MCF 10A (cell line): ENCODE data around the gene ADAM12. TPM values are rescaled to one million over a fixed set of nuclear protein-coding genes. Genes with fewer than 3 reads are reported as not detected.

ENCODE experiments used
- BruUV-seq: library from RNA; stranded (reverse); fragments of 400-500 nt; replicated peaks from 2 replicates; lab custom pipeline; 2021; lab: Mats Ljungman, UMichigan
- CTCF ChIA-PET: fragments of 300-600 bp; sonication (Branson Sonifier 250); formaldehyde crosslinking; extraction: SDS; loops from one replicate; lab custom pipeline; 2021; ENCODE audit warnings: antibody characterized with exemption, inconsistent platforms; lab: Yijun Ruan, JAX
- POLR2A ChIA-PET: fragments of 300-600, 350-650 bp; sonication (Branson Sonifier 250); formaldehyde crosslinking; extraction: SDS; loops from one replicate; lab custom pipeline; 2020; ENCODE audit warnings: antibody characterized with exemption, inconsistent platforms; lab: Yijun Ruan, JAX
- DNase-seq: peaks from one replicate; pipeline ENCODE4 v3.0.0-alpha.2; 2018; ENCODE audit not compliant: unreplicated experiment
- H3K27ac Mint-ChIP-seq: one replicate; pipeline ENCODE4 v1.8.0; 2022; ENCODE audit warnings: mild to moderate bottlenecking, low read depth, mixed read lengths; ENCODE audit not compliant: unreplicated experiment
- H3K27me3 Mint-ChIP-seq: one replicate; pipeline ENCODE4 v1.8.0; 2022; ENCODE audit warnings: mixed read lengths; ENCODE audit not compliant: insufficient read depth, unreplicated experiment
- H3K36me3 Mint-ChIP-seq: one replicate; pipeline ENCODE4 v1.8.0; 2022; ENCODE audit warnings: mild to moderate bottlenecking, moderate library complexity, mixed read lengths; ENCODE audit not compliant: insufficient read depth, unreplicated experiment
- H3K4me1 Mint-ChIP-seq: one replicate; pipeline ENCODE4 v1.8.0; 2022; ENCODE audit warnings: mixed read lengths; ENCODE audit not compliant: insufficient read depth, unreplicated experiment
- H3K4me3 Mint-ChIP-seq: one replicate; pipeline ENCODE4 v1.8.0; 2022; ENCODE audit warnings: mild to moderate bottlenecking, moderate library complexity, mixed read lengths; ENCODE audit not compliant: unreplicated experiment
- H3K9me3 Mint-ChIP-seq: one replicate; pipeline ENCODE4 v1.8.0; 2022; ENCODE audit warnings: mixed read lengths; ENCODE audit not compliant: unreplicated experiment
- CTCF ChIP-seq: fragments of 200-600 bp; IDR thresholded peaks from one replicate; pipeline ENCODE4 v1.8.0; 2022; ENCODE audit warnings: antibody characterized with exemption, mild to moderate bottlenecking; ENCODE audit not compliant: unreplicated experiment
- intact Hi-C: fragments of 100-400 bp; cut with micrococcal nuclease; formaldehyde crosslinking; loops from 2 replicates; pipeline ENCODE4 v1.14.1; 2022
- total RNA-seq: library from RNA; stranded (reverse); gene quantifications from 2 replicates; pipeline ENCODE4 v1.2.3, GENCODE V29; 2022

ADAM12 gene
- total RNA-seq, 1 experiment from 2014 or later = 2.2 TPM

- POLR2A ChIA-PET = no interaction called here
- CTCF ChIA-PET = interaction anchor here (0.6 kb wide), 2 partner anchors 193 to 658 kb away, joined by 3 read pairs; no protein-coding TSS in a partner anchor
- no peak overlapping the region for H3K27ac Mint-ChIP-seq
Observed at GRCh38 chr10:126123466-126123865, 264.8 kb downstream of the ADAM12 start.

GRCh38 chr10:126122881-126123280, 265.4 kb downstream of the ADAM12 start:
- ChIA-PET CTCF (interaction anchor here (0.9 kb wide), 1 partner anchor 25 kb away, joined by 3 read pairs; no protein-coding TSS in a partner anchor), POLR2A (no interaction called here)
- Mint-ChIP-seq H3K36me3 (no peaks in the 10 kb centered on the region), H3K9me3 (no peaks in the 10 kb centered on the region), H3K4me1 (no peaks in the 10 kb centered on the region), H3K27me3 (no peaks in the 10 kb centered on the region), H3K4me3 (no peak overlapping the region), H3K27ac (no peak overlapping the region)
- no peak for DNase-seq
- intact Hi-C loops = no loop called here
- no TSS peak for BruUV-seq
- TF ChIP-seq CTCF = no peak

More at GRCh38 chr10:126123466-126123865, 264.8 kb downstream of the ADAM12 start:
- no peaks in the 10 kb centered on the region for H3K4me1 Mint-ChIP-seq
- intact Hi-C loops = no loop called here
- DNase-seq = no peak
- H3K27me3 Mint-ChIP-seq = no peaks in the 10 kb centered on the region
- no peaks in the 10 kb centered on the region for H3K36me3 Mint-ChIP-seq
- TF ChIP-seq CTCF = no peak
- no TSS peak for BruUV-seq
- no peak overlapping the region for H3K4me3 Mint-ChIP-seq
- no peaks in the 10 kb centered on the region for H3K9me3 Mint-ChIP-seq

- intact Hi-C loops = no loop called here
- no peak overlapping the region for H3K27ac Mint-ChIP-seq
- POLR2A ChIA-PET = interaction anchor here (0.6 kb wide), 1 partner anchor 27 kb away, joined by 3 read pairs; no protein-coding TSS in a partner anchor
Observed at GRCh38 chr10:126119599-126119998, 268.7 kb downstream of the ADAM12 start.

GRCh38 chr10:126118476-126118875, 269.8 kb downstream of the ADAM12 start:
- intact Hi-C loops = no loop called here
- Mint-ChIP-seq H3K4me1 (no peaks in the 10 kb centered on the region), H3K4me3 (no peak overlapping the region), H3K27me3 (no peaks in the 10 kb centered on the region), H3K27ac (no peak overlapping the region), H3K36me3 (no peaks in the 10 kb centered on the region), H3K9me3 (no peaks in the 10 kb centered on the region)
- BruUV-seq = no TSS peak
- POLR2A ChIA-PET = no interaction called here
- DNase-seq = no peak
- CTCF ChIA-PET = no interaction called here
- TF ChIP-seq CTCF = no peak

More at GRCh38 chr10:126119599-126119998, 268.7 kb downstream of the ADAM12 start:
- no TSS peak for BruUV-seq
- DNase-seq = peak; percentile 41
- no peaks in the 10 kb centered on the region for H3K4me1 Mint-ChIP-seq
- TF ChIP-seq CTCF = no peak
- no peaks in the 10 kb centered on the region for H3K36me3 Mint-ChIP-seq
- H3K4me3 Mint-ChIP-seq = no peak overlapping the region
- H3K27me3 Mint-ChIP-seq = no peaks in the 10 kb centered on the region
- CTCF ChIA-PET = no interaction called here
- no peaks in the 10 kb centered on the region for H3K9me3 Mint-ChIP-seq
